CD8-positive, alpha-beta memory T cell (primary cell): ENCODE results near the gene ZSWIM4. TPM values are rescaled to one million over a fixed set of nuclear protein-coding genes. Genes with fewer than 3 reads are reported as not detected.

ENCODE experiments used
- CTCF ChIA-PET: fragments of 350-600 bp; sonication (Branson Sonifier 250); formaldehyde crosslinking; loops from one replicate; lab custom pipeline; 2021; ENCODE audit warnings: antibody characterized with exemption; lab: Charles Lee
- POLR2A ChIA-PET: fragments of 350-600 bp; sonication (Branson Sonifier 250); formaldehyde crosslinking; loops from one replicate; lab custom pipeline; 2021; ENCODE audit warnings: antibody characterized with exemption; lab: Charles Lee
- DNase-seq, 5 donors: peaks; one replicate each; pipeline versions ENCODE4 v3.0.0 to v3.0.0-alpha.2; 2020 to 2022; ENCODE audit warnings: mixed read lengths in 1 of 5
- H3K27ac ChIP-seq: one replicate; pipeline ENCODE4 v1.7.0; 2013; ENCODE audit warnings: low read depth, mild to moderate bottlenecking, low read length, moderate library complexity
- H3K27me3 ChIP-seq: 2 replicates; pipeline ENCODE4 v1.7.0; 2013; ENCODE audit warnings: low read length, mild to moderate bottlenecking; ENCODE audit not compliant: insufficient read depth, poor library complexity, severe bottlenecking
- H3K36me3 ChIP-seq: 2 replicates; pipeline ENCODE4 v1.7.0; 2013; ENCODE audit warnings: mild to moderate bottlenecking, low read length, moderate library complexity; ENCODE audit not compliant: insufficient read depth
- H3K4me1 ChIP-seq: 2 replicates; pipeline ENCODE4 v1.7.0; 2013; ENCODE audit warnings: mild to moderate bottlenecking, low read length, moderate library complexity; ENCODE audit not compliant: insufficient read depth
- H3K4me3 ChIP-seq: 2 replicates; pipeline ENCODE4 v1.7.0; 2013; ENCODE audit warnings: mild to moderate bottlenecking, low read length
- H3K9me3 ChIP-seq: 2 replicates; pipeline ENCODE4 v1.7.0; 2013; ENCODE audit warnings: mild to moderate bottlenecking, low read length
- H3K27ac Mint-ChIP-seq, 8 donors: one replicate each; pipeline ENCODE4 v1.8.0; 2020 to 2021; ENCODE audit warnings: mixed read lengths in 8 of 8, mild to moderate bottlenecking in 6 of 8, inconsistent platforms in 3 of 8, moderate library complexity in 3 of 8
- H3K27me3 Mint-ChIP-seq, 2 donors: one replicate each; pipeline ENCODE4 v1.8.0; 2020 to 2021; ENCODE audit warnings: mixed read lengths in 2 of 2, mild to moderate bottlenecking in 1 of 2, moderate library complexity in 1 of 2
- H3K36me3 Mint-ChIP-seq, 3 donors: one replicate each; pipeline ENCODE4 v1.8.0; 2020 to 2021; ENCODE audit warnings: mixed read lengths in 3 of 3, inconsistent platforms in 1 of 3, mild to moderate bottlenecking in 1 of 3
- H3K4me1 Mint-ChIP-seq, 3 donors: one replicate each; pipeline ENCODE4 v1.8.0; 2020 to 2021; ENCODE audit warnings: mixed read lengths in 3 of 3, inconsistent platforms in 1 of 3, mild to moderate bottlenecking in 1 of 3
- H3K4me3 Mint-ChIP-seq, 7 donors: one replicate each; pipeline ENCODE4 v1.8.0; 2020 to 2021; ENCODE audit warnings: mixed read lengths in 7 of 7, mild to moderate bottlenecking in 6 of 7, moderate library complexity in 4 of 7, inconsistent platforms in 2 of 7
- H3K9me3 Mint-ChIP-seq, 5 donors: one replicate each; pipeline ENCODE4 v1.8.0; 2020 to 2022; ENCODE audit warnings: mixed read lengths in 5 of 5, mild to moderate bottlenecking in 3 of 5, moderate library complexity in 2 of 5, inconsistent platforms in 1 of 5
- polyA plus RNA-seq: library from polyadenylated mRNA; unstranded; fragments of 300-500 nt; fragmentation: Illumina TruSeq; gene quantifications from one replicate; pipeline ENCODE4 v1.2.3, GENCODE V29; 2021
- total RNA-seq, 2 experiments: library from RNA; stranded (reverse); gene quantifications; one replicate each; pipeline ENCODE4 v1.2.3, GENCODE V29; 2021

ZSWIM4 gene
- total and polyA plus RNA-seq, 3 experiments from 2014 or later = 1.6 to 4.8 (median 4.4) TPM

DNA sequence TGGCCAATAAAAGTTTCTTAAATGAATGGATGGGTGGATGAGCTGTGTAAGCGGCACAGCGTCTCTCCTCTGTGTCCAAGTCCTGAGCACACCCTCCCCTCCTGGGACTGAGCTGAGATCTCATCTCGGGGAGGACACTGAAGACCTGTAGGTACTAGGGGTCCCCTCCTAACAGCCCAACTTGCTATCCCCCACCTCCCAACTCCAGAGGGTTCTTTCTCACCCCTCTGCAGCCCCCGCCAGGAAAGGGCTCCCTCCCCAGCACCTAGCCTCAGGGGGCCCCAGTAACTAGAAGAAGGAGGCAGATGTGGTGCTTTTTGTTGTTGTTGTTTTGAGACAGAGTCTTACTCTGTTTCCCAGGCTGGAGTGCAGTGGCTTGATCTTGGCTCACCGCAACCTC is 80.6 kb downstream of the ZSWIM4 start:
- POLR2A ChIA-PET = no interaction called here
- Mint-ChIP-seq H3K9me3 (no peaks in the 10 kb centered on the region), H3K27ac (no peak overlapping the region)

DNA sequence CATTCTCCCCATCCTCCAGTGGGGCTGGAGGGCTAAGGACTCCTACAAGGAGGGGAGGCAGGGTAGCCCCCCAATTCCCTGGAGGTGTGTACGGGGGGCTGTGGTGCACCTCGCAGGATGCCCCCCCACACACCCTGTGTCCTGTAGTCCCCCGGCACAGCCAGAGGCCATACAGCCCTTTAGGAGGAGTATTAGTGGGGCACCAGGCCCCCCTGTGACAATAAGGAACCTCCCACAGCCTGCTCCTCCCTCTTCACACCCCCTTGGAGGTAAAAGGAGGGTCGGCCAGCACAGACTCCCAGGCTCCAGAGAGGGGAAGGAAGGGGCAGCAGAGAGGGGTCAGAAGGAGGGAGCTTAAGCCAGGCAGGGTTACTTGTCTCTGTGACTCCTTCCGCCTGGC is 81.6 kb downstream of the ZSWIM4 start, which contains the start of gene NANOS3:
TSS of gene NANOS3 (plus strand) at position 301 of the 400 bp plus-strand sequence. CDS start 115 bp downstream, outside the sequence.
- H3K27ac Mint-ChIP-seq = peak within 1 kb of the TSS in 1 of 8 donors; percentile 79
- H3K9me3 ChIP-seq = no peaks in the 10 kb centered on the region
- H3K9me3 Mint-ChIP-seq = no peaks in the 10 kb centered on the region
- H3K4me3 ChIP-seq = no peak within 1 kb of the TSS
- peaks cover 21% of the 10 kb centered on the region for H3K4me1 ChIP-seq
- no peak within 1 kb of the TSS for H3K4me3 Mint-ChIP-seq
- H3K27me3 Mint-ChIP-seq = peaks cover 4 to 5% of the 10 kb centered on the region in 2 donors
- H3K27me3 ChIP-seq = no peaks in the 10 kb centered on the region
- H3K36me3 ChIP-seq = no peaks in the 10 kb centered on the region
- CTCF ChIA-PET = interaction anchor here (0.8 to 1.5 kb wide), 3 partner anchors 93 to 197 kb away, joined by 3 to 6 read pairs (median 3); no protein-coding TSS in a partner anchor
- POLR2A ChIA-PET = no interaction called here
- no peaks in the 10 kb centered on the region for H3K36me3 Mint-ChIP-seq
- no peak within 1 kb of the TSS for H3K27ac ChIP-seq
- DNase-seq = no peak
- H3K4me1 Mint-ChIP-seq = peaks cover 17 to 28% (median 20%) of the 10 kb centered on the region in 3 donors

More for the DNA sequence above, 80.6 kb downstream of the ZSWIM4 start:
- H3K4me1 ChIP-seq = peaks cover 11% of the 10 kb centered on the region
- H3K9me3 ChIP-seq = no peaks in the 10 kb centered on the region
- peaks cover 7 to 9% of the 10 kb centered on the region in 2 donors for H3K27me3 Mint-ChIP-seq
- no peak overlapping the region for H3K4me3 Mint-ChIP-seq
- H3K4me3 ChIP-seq = no peak overlapping the region
- H3K36me3 Mint-ChIP-seq = no peaks in the 10 kb centered on the region
- CTCF ChIA-PET = interaction anchor here (0.9 kb wide), 1 partner anchor 195 kb away, joined by 3 read pairs; no protein-coding TSS in a partner anchor
- no peaks in the 10 kb centered on the region for H3K27me3 ChIP-seq
- no peak overlapping the region for H3K27ac ChIP-seq
- H3K4me1 Mint-ChIP-seq = peaks cover 7 to 18% (median 10%) of the 10 kb centered on the region in 3 donors
- no peaks in the 10 kb centered on the region for H3K36me3 ChIP-seq
- DNase-seq = no peak

DNA sequence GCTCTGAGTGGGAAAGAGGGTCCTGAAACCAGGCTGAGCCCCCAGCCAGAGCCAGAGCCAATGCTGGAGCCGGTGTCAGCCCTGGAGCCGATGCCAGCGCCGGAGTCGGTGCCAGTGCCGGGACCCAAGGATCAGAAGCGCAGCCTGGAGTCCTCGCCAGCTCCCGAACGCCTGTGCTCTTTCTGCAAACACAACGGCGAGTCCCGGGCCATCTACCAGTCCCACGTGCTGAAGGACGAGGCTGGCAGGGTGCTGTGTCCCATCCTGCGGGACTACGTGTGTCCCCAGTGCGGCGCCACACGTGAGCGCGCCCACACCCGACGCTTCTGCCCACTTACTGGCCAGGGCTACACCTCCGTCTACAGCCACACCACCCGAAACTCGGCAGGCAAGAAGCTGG is 82.1 kb downstream of the ZSWIM4 start:
- ChIA-PET CTCF (interaction anchor here (0.8 to 1.5 kb wide), 3 partner anchors 93 to 196 kb away, joined by 3 to 6 read pairs (median 3); no protein-coding TSS in a partner anchor), POLR2A (no interaction called here)
- Histone ChIP-seq H3K36me3 (no peaks in the 10 kb centered on the region), H3K27ac (no peak overlapping the region), H3K4me1 (peaks cover 26% of the 10 kb centered on the region), H3K27me3 (no peaks in the 10 kb centered on the region), H3K9me3 (no peaks in the 10 kb centered on the region), H3K4me3 (no peak overlapping the region)
- H3K27me3 Mint-ChIP-seq = peaks cover 2 to 5% of the 10 kb centered on the region in 2 donors
- no peak for DNase-seq
- no peak overlapping the region for H3K27ac Mint-ChIP-seq
- H3K4me3 Mint-ChIP-seq = no peak overlapping the region
- no peaks in the 10 kb centered on the region for H3K9me3 Mint-ChIP-seq
- H3K36me3 Mint-ChIP-seq = no peaks in the 10 kb centered on the region
- peaks cover 22 to 32% (median 25%) of the 10 kb centered on the region in 3 donors for H3K4me1 Mint-ChIP-seq

DNA sequence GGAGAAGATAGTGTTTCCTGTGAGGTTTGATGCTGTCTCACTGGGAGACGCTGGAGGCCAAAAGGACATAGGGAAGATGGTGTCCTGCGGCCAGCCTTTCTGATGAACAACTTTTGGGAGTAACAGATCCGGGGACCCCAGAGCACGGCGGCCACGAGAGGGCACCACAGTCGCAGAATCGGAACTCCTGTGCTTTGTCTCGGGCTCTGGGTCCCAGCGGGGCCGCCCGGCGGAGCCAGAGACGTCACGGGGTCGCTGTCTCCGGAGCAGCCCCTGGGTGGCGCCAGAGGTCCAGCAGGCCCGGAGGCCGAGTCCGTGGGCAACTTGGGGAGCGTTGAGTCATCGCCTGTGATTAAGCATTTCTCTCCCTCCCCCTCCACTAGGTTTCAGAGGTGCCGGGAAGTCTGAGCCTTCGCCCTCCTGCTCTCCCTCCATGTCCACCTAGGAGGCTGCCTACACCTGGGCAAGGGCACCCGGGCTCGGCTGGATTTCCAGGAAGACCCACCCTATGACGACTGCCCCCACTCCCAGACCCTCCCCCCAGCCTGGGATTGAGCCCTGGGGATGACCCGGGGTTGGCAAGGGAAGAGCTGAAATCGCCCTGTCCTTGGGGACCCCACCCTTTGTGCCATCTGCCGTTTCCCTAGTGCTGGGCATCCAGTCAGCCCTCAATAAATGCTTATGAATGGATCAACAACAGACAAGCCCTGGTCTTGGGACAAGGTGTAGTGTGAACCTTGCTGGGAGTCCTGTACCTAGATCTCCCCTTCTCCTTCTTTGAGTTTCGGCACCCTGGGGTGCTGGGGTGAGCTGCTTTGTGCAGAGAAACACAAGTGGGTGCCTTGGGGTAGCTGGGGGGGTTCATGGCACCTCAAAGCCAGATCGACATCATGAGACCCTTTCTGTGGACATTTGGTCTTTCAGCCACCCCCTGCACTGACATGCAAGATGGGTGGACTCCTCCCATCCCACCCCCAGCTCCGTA is 85.1 kb downstream of the ZSWIM4 start:
- CTCF ChIA-PET = interaction anchor here (0.6 to 5.4 kb wide), 28 partner anchors 10 to 468 kb away, joined by 3 to 35 read pairs (median 4); partner anchors contain the start of genes ASF1B, IL27RA and MISP3
- Mint-ChIP-seq H3K27me3 (no peaks in the 10 kb centered on the region), H3K4me3 (peak overlapping the region; percentile 54 to 83 (median 72)), H3K4me1 (peaks cover 33 to 49% (median 37%) of the 10 kb centered on the region in 3 donors), H3K27ac (peak overlapping the region in 7 of 8 donors; percentile 88 to 92 (median 91)), H3K36me3 (no peaks in the 10 kb centered on the region), H3K9me3 (no peaks in the 10 kb centered on the region)
- peak overlapping the region; percentile 52 for H3K4me3 ChIP-seq
- POLR2A ChIA-PET = interaction anchor here (0.6 to 1.9 kb wide), 4 partner anchors 193 to 965 kb away, joined by 3 to 5 read pairs (median 3); no protein-coding TSS in a partner anchor
- peaks cover 48% of the 10 kb centered on the region for H3K4me1 ChIP-seq
- H3K27ac ChIP-seq = peak overlapping the region; percentile 74
- no peaks in the 10 kb centered on the region for H3K36me3 ChIP-seq
- peak; percentile 93 to 99 (median 98) for DNase-seq
- no peaks in the 10 kb centered on the region for H3K27me3 ChIP-seq
- no peaks in the 10 kb centered on the region for H3K9me3 ChIP-seq

DNA sequence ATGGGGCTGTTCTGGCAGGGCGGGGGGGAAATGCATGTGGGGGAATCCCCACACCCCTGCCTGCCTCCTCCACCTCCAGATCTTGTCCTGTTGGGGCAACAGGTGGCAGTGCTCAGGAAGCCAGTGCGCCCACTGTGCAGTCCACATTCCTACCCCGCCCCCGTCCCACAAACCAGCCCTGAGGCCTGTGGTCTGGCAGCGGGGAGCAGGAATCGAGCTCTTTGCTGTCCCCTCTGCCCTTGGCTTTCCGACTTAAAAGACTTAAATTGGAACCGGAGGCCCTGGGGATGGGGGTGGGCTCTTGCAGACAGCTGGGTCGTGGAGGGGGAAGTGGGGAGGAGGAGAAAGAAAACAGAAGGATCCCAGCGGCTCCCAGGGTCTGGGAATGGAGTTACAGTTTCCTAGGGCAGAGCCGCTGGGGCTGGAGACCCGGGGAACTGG is 86.0 kb downstream of the ZSWIM4 start:
- H3K36me3 ChIP-seq = no peaks in the 10 kb centered on the region
- ChIA-PET POLR2A (interaction anchor here (0.6 to 1.9 kb wide), 3 partner anchors 151 to 966 kb away, joined by 3 to 6 read pairs (median 5); partner anchors contain the start of gene IL27RA), CTCF (interaction anchor here (0.6 to 5.4 kb wide), 18 partner anchors 19 to 269 kb away, joined by 3 to 35 read pairs (median 4); partner anchors contain the start of genes ASF1B, IL27RA and MISP3)
- H3K9me3 Mint-ChIP-seq = no peaks in the 10 kb centered on the region
- H3K4me3 Mint-ChIP-seq = peak overlapping the region; percentile 47 to 83 (median 72)
- H3K4me1 ChIP-seq = peaks cover 57% of the 10 kb centered on the region
- H3K27ac Mint-ChIP-seq = peak overlapping the region; percentile 88 to 92 (median 90)
- H3K36me3 Mint-ChIP-seq = no peaks in the 10 kb centered on the region
- peak overlapping the region; percentile 74 for H3K27ac ChIP-seq
- H3K27me3 Mint-ChIP-seq = no peaks in the 10 kb centered on the region
- H3K27me3 ChIP-seq = no peaks in the 10 kb centered on the region
- peak in 1 of 5 donors; percentile 22 for DNase-seq
- peak overlapping the region; percentile 52 for H3K4me3 ChIP-seq
- no peaks in the 10 kb centered on the region for H3K9me3 ChIP-seq
- peaks cover 39 to 58% (median 43%) of the 10 kb centered on the region in 3 donors for H3K4me1 Mint-ChIP-seq

Other genes with a start within 250 kb of the ZSWIM4 start
- gene MRI1, start 30.9 kb upstream of the ZSWIM4 start, total RNA-seq = 10 to 100 TPM; 42.4 to 43.5 TPM
- gene MRI1, start 30.9 kb upstream of the ZSWIM4 start, polyA plus RNA-seq = 19.0 TPM
- gene C19orf53, start 21.0 kb upstream of the ZSWIM4 start, total RNA-seq = 100 to 1,000 TPM; 131 to 163 TPM
- 239 TPM for gene C19orf53, start 21.0 kb upstream of the ZSWIM4 start, polyA plus RNA-seq
- 1 to 10 TPM in 1 of 2 experiments, under 1 TPM in 1; 0.90 to 1.5 TPM for gene NANOS3, start 81.7 kb downstream of the ZSWIM4 start, total RNA-seq
- gene NANOS3, start 81.7 kb downstream of the ZSWIM4 start, polyA plus RNA-seq = not detected
- gene BRME1, start 110.7 kb downstream of the ZSWIM4 start, total RNA-seq = 1 to 10 TPM; 6.8 to 8.2 TPM
- 3.5 TPM for gene BRME1, start 110.7 kb downstream of the ZSWIM4 start, polyA plus RNA-seq
- gene CC2D1A, start 110.8 kb downstream of the ZSWIM4 start, total RNA-seq = 10 to 100 TPM; 30.8 to 31.0 TPM
- 15.3 TPM for gene CC2D1A, start 110.8 kb downstream of the ZSWIM4 start, polyA plus RNA-seq
- gene PODNL1, start 143.0 kb downstream of the ZSWIM4 start, total RNA-seq = under 1 TPM in 1 of 2 experiments, not detected in 1; 0.24 TPM
- not detected for gene PODNL1, start 143.0 kb downstream of the ZSWIM4 start, polyA plus RNA-seq
- 10 to 100 TPM; 64.6 to 66.5 TPM for gene DCAF15, start 157.1 kb downstream of the ZSWIM4 start, total RNA-seq
- gene DCAF15, start 157.1 kb downstream of the ZSWIM4 start, polyA plus RNA-seq = 8.0 TPM
- 10 to 100 TPM; 13.0 to 13.6 TPM for gene RFX1, start 210.9 kb downstream of the ZSWIM4 start, total RNA-seq
- gene RFX1, start 210.9 kb downstream of the ZSWIM4 start, polyA plus RNA-seq = 3.1 TPM
- not detected for gene RLN3, start 232.7 kb downstream of the ZSWIM4 start, total RNA-seq
- not detected for gene RLN3, start 232.7 kb downstream of the ZSWIM4 start, polyA plus RNA-seq
- 10 to 100 TPM; 71.4 to 73.6 TPM for gene IL27RA, start 236.3 kb downstream of the ZSWIM4 start, total RNA-seq
- 83.4 TPM for gene IL27RA, start 236.3 kb downstream of the ZSWIM4 start, polyA plus RNA-seq